Measurements from ENCODE around the gene MLLT1. TPM values are rescaled to one million over a fixed set of nuclear protein-coding genes. Genes with fewer than 3 reads are reported as not detected.

Gene MLLT1
- total and polyA plus RNA-seq, 10 of the 15 experiments (the other 5 are each of a cell fraction or from before 2014, with no cell fraction given), result 0.16 to 61.1 (median 8.5) TPM

GRCh38 chr19:6226012-6226411 lies 53.8 kb downstream of the MLLT1 start:
- Histone ChIP-seq H4K20me1 (ENCODE audit: control insufficient read depth, insufficient read depth) (no peaks in the 10 kb centered on the region; the same call in 1 of the 2 replicates), H3K36me3 (ENCODE audit: control insufficient read depth in 2 of 2, insufficient read depth in 2 of 2, low read length in 1 of 2) (peaks cover 9 to 54% of the 10 kb centered on the region in 2 experiments)
- RAD21 ChIA-PET (ENCODE audit: unreplicated experiment), result no interaction called here

More at GRCh38 chr19:6226012-6226411, 53.8 kb downstream of the MLLT1 start:
- intact Hi-C loops (cut with micrococcal nuclease; ENCODE audit: unreplicated experiment), result no loop called here
- POLR2A ChIA-PET, result no interaction called here
- Histone ChIP-seq H3K4me1 (ENCODE audit: control insufficient read depth, insufficient read depth, low read length) (no peaks in the 10 kb centered on the region), H3K9me3 (replicated peaks; ENCODE audit: control insufficient read depth, insufficient read depth, low read length) (no peaks in the 10 kb centered on the region), H3K4me2 (ENCODE audit: control insufficient read depth, insufficient read depth) (no peak overlapping the region), H3K79me2 (ENCODE audit: control insufficient read depth, insufficient read depth, low read length) (no peaks in the 10 kb centered on the region; the same call in 1 of the 2 replicates), H3K4me3 (no peak overlapping the region), H3K27me3 (replicated peaks in 1 of 2; ENCODE audit: control insufficient read depth in 2 of 2, insufficient read depth in 2 of 2, low read length in 1 of 2) (no peaks in the 10 kb centered on the region), H3K9ac (ENCODE audit: control insufficient read depth, insufficient read depth, low read length) (no peak overlapping the region), H2AFZ (ENCODE audit: control insufficient read depth, low read depth, low read length) (no peak overlapping the region), H3K27ac (ENCODE audit: control insufficient read depth, insufficient read depth) (no peak overlapping the region)
- CTCF ChIA-PET, result no interaction called here
- no peak for DNase-seq (ENCODE audit: low read depth, low spot score)
- no peak for FAIRE-seq
- SMC1A ChIA-PET (ENCODE audit: uncharacterized antibody, unreplicated experiment), result no interaction called here
- no TSS peak for BruUV-seq (replicated peaks)
- no peak for ATAC-seq
- in situ Hi-C loops (cut with MboI), result no loop called here
- TF ChIP-seq NFXL1 (IDR thresholded peaks at IDR 0.05; ENCODE audit: borderline replicate concordance), result no peak
- no peak for TF ChIP-seq PML (IDR thresholded peaks at IDR 0.05; ENCODE audit: low read length)
- no peak for TF ChIP-seq CHD4 (IDR thresholded peaks at IDR 0.05)
- TF ChIP-seq RB1 (IDR thresholded peaks at IDR 0.05; ENCODE audit: borderline replicate concordance), result no peak
- no peak for TF ChIP-seq SMAD5 (IDR thresholded peaks at IDR 0.05; ENCODE audit: low read depth)
- TF ChIP-seq CBX3 (IDR thresholded peaks at IDR 0.05; ENCODE audit: borderline replicate concordance, low read depth), result no peak
- no peak for TF ChIP-seq IRF3 (IDR thresholded peaks at IDR 0.05)
- TF ChIP-seq SMAD1 (IDR thresholded peaks at IDR 0.05; ENCODE audit: low read depth, partially characterized antibody), result no peak
- no peak for TF ChIP-seq ZNF274 (IDR thresholded peaks at IDR 0.05; ENCODE audit: insufficient read depth, insufficient read length)
- TF ChIP-seq RAD21 (IDR thresholded peaks at IDR 0.05; ENCODE audit: insufficient read depth, low read depth, low read length), result no peak
- TF ChIP-seq MTA2 (IDR thresholded peaks at IDR 0.05; ENCODE audit: low read depth), result no peak
- no peak for TF ChIP-seq TBL1XR1 (IDR thresholded peaks at IDR 0.05; ENCODE audit: low read depth, low read length)
- TF ChIP-seq SMC3 (IDR thresholded peaks at IDR 0.05; ENCODE audit: borderline replicate concordance, low read length), result no peak
- no peak for TF ChIP-seq ZNF217 (IDR thresholded peaks at IDR 0.05)
- 95% methylated on average over 12 of the region's 12 CpGs for WGBS (ENCODE audit: insufficient coverage, insufficient replicate concordance, low lambda C conversion rate, missing lambda C conversion rate)
